Colon (tissue), 2 donors: ENCODE measurements around the gene ACACB.

ENCODE experiments used
- FAIRE-seq: peaks from 2 replicates; lab custom pipeline; 2012; peaks lifted over from hg19 to GRCh38; lab: Jason Lieb, UNC
- donor health status: control.
- donor health status: control.

ACACB gene

GRCh38 chr12:109173443-109174240 lies 57.3 kb downstream of the ACACB start:
- no peak for FAIRE-seq

GRCh38 chr12:109174468-109174867 lies 58.1 kb downstream of the ACACB start:
- FAIRE-seq, result no peak

- FAIRE-seq, result no peak
These were observed 62.1 kb downstream of the ACACB start for GRCh38 chr12:109178532-109178931.

DNA sequence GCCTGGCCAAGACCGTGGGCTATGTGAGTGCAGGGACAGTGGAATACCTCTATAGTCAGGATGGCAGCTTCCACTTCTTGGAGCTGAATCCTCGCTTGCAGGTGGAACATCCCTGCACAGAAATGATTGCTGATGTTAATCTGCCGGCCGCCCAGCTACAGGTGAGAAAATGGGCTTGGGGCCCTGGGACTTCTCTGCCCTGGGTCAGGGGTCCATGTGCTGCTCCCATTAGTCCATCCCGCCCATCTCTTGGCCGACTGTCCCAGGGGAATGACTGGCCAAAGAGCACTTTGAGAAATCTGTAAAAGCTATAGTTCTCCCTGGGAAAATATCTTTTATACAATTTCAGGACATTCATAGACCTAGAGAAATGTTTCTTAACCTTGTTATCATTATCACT lies 63.5 kb downstream of the ACACB start:
- no peak for FAIRE-seq

GRCh38 chr12:109182041-109182839 lies 65.9 kb downstream of the ACACB start:
- no peak for FAIRE-seq

DNA sequence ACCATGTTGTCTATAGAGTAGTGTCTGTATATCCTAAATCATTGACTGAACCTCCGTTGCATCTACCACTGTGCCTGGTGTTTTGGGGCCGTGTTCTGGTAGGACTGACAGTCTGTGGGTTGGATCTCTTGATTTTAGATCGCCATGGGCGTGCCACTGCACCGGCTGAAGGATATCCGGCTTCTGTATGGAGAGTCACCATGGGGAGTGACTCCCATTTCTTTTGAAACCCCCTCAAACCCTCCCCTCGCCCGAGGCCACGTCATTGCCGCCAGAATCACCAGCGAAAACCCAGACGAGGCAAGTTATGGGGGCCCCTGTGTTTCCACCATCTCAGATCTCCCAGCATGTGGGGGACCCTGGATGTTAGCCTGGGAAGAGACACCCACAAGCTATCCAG lies 69.1 kb downstream of the ACACB start:
- FAIRE-seq, result no peak

DNA sequence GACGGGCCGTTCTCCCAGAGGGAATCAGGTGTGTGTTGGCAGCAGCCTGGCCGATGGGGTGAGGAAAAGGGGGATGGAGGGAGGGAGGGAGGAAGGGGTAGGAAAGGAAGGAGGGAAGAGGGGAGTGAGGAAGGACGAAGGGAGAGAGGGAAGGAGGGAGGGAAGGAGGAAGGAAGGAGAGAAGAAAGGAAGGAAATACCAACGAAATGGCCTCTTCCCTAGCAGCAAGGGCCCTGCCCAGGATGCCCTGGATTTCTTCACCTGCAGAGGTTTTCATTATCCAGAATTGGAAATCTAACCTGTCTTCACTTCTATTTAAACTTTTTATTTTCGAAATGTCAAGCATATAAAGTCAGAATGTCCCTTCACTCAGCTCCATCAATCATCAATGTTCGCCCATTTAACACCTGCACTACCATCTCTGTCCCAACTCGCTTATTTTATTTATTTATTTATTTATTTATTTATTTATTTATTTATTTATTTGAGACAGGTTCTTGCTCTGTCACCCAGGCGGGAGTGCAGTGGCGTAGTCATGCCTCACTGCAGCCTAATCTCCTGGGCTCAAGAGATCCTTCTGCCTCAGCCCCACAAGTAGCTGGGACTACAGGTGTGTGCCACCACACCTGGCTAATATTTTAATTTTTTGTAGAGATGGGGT lies 70.7 kb downstream of the ACACB start:
- no peak for FAIRE-seq

DNA sequence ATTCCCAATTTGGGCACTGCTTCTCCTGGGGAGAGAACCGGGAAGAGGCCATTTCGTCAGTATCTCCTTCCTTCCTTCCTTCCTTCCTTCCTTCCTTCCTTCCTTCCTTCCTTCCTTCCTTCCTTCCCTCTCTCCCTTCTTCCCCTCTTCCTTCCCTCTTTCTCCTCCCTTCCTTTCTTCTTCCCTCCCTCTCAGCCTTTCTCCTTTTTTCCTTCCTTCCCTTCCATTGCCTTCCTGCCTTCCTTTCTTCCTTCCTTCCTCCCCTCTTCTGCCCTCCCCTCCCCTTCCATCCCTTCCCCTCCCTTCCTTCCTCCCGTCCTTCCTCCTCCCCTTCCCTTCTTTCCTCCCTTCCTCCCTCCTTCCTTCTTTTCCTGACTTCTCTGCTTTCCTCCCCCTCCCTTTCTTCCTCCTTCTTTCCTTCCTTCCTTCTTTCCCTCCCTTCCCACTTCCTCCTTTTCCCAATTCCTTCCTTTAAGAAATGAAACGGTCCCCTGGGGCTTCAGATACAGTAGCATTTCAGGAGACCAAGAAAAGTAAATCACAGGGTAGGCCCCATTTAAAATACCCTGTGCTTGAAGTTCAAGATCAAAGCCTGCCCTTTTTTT lies 71.8 kb downstream of the ACACB start:
- no peak for FAIRE-seq

DNA sequence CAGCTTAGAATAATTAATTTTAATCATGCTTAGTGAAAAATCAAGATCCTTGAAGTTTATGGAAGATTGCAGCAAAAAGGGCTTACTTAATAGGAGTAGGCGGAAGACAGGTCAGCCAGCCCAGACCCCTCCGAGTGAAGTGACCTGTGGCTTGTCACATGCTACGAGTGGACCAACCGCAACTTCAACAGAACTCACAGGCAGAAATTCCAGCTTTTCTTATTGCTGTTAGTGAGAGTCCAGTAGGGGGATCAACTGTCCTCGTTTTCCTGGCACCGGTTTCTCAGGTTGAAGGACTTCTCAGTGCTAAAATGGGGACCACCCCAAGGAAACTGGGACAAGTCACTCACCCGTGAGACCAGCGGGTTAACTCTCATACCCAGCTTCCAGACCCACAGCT lies 72.9 kb downstream of the ACACB start:
- no peak for FAIRE-seq

DNA sequence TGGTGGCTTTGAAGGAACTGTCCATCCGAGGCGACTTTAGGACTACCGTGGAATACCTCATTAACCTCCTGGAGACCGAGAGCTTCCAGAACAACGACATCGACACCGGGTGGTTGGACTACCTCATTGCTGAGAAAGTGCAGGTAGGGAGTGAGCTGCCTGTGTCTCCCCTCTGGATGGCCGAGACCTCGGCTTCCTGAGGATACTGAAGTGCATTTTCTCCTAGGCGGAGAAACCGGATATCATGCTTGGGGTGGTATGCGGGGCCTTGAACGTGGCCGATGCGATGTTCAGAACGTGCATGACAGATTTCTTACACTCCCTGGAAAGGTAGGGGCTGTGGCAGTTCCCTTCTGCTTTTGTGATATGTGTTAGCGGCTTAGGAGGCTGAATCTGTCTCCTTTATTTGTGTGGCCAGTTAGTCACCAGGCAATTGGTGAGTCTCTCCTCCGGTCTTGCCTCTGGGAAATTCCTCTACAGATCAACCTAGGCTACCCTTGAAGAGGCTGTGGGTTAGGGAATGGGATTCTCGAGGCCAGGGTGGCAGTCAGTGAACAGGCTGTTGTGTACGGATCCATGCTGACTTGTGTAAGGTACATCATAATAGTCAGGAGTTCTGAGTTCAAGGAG lies 75.3 kb downstream of the ACACB start:
- FAIRE-seq, result no peak

DNA sequence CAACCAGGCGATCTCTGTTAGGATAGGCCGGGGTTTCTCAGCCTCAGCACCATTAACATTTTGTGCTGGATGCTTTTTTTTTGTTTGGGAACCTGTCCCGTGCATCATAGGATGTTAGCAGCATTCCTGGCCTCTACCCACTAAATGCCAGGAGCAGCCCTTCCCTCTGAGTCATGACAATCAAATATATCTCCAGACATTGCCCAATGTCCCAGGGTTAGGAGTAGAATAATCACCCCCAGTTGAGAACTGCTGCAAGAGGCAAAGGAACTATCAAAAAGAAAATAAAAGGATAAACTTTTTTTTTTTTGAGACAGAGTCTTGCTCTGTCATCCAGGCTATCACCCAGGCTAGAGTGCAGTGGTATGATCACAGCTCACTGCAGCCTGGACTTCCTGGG lies 76.0 kb downstream of the ACACB start:
- FAIRE-seq, result no peak

- FAIRE-seq, result no peak
These were observed 77.5 kb downstream of the ACACB start for GRCh38 chr12:109193896-109194295.

- no peak for FAIRE-seq
These were observed 79.9 kb downstream of the ACACB start for GRCh38 chr12:109196332-109196731.

- no peak for FAIRE-seq
These were observed 80.9 kb downstream of the ACACB start for GRCh38 chr12:109197327-109197726.

- no peak for FAIRE-seq
These were observed 82.9 kb downstream of the ACACB start for GRCh38 chr12:109199324-109199723.

DNA sequence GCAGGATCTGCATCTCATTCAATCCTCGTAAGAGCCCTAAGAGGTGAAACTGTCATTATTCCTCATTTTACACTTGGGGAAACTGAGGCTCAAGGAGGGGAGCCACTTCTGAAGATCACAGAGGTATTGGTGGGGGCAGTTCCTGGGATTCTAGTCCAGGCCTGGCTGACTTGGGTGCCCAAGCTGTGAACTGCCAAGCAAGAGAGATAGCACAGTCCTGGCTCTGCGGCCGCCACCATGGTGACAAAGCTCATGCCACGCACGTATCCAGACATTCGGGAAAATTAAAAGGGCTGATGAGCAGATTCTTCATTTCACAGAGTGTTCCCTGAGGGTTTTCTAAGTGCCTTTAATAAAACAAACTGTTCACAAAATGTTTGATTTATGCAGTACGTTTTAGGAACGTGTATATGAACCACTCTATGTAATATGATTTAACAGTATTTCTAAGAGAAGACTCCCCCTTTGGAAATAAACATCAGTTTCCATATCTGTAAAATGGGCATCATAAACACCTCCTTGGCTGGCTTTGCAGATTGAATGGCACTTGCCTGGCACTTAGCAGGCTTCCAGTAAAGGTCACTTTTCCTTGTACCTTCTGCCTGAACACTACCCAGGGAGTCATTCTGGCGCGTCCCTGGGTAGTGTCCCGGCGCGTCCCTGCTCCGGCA lies 84.6 kb downstream of the ACACB start:
- FAIRE-seq, result no peak

- FAIRE-seq, result no peak
These were observed 85.1 kb downstream of the ACACB start for GRCh38 chr12:109201496-109201885.

- no peak for FAIRE-seq
These were observed 86.4 kb downstream of the ACACB start for GRCh38 chr12:109202770-109203169.

DNA sequence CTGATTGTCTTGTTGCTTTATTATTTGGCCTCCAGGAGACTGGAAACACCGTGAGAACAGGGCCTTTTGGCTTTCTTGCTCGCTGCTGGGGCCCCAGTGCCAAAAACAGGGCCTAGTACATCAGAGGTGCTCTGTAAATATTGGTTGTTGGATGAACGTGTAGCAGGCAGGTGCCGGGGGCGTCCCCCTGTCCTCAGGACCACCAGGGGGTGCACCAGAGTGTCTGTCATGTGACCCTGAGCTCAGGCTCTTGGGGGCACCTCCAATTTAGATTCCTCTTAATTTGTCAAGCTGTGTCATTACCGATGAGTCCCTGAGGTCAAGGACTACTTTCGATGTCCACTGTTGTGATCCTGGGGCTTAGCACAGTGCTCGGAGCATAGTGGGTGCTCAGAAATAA lies 87.1 kb downstream of the ACACB start:
- FAIRE-seq, result no peak

- no peak for FAIRE-seq
These were observed 92.7 kb downstream of the ACACB start for GRCh38 chr12:109209082-109209481.

- FAIRE-seq, result no peak
These were observed 96.2 kb downstream of the ACACB start for GRCh38 chr12:109212460-109213115.
